Uterus (tissue), 4 donors: ENCODE measurements around the gene MICAL3. TPM values are rescaled to one million over a fixed set of nuclear protein-coding genes. Genes with fewer than 3 reads are reported as not detected.
A peak's percentile ranks its signal among the peaks of the same experiment; 100 is the strongest.
"Not testable (repeated sequence)": the region's sequence is repeated elsewhere in the genome, so short reads cannot be mapped to it uniquely, and the experiment has no call there.

Source experiments
- DNase-seq, 2 donors: peaks; one replicate each; pipeline ENCODE4 v3.0.0-alpha.2; 2019 to 2020
- H3K27ac ChIP-seq, 2 donors: fragments of 200-600 bp; sonication (generic); 1 replicate in 1 of 2; 2 replicates in 1 of 2; pipeline ENCODE4 v1.5.1; 2016 to 2018
- H3K27me3 ChIP-seq, 2 donors: fragments of 200-600 bp; sonication (generic); one replicate each; pipeline ENCODE4 v1.5.1; 2018 to 2019; ENCODE audit warnings: control low read depth in 1 of 2
- H3K36me3 ChIP-seq, 2 donors: fragments of 200-600 bp; sonication (generic); one replicate each; pipeline ENCODE4 v1.5.1; 2019; ENCODE audit warnings: control low read depth in 1 of 2
- H3K4me1 ChIP-seq, 2 donors: fragments of 200-600 bp; sonication (generic); one replicate each; pipeline ENCODE4 v1.5.1; 2018 to 2019; ENCODE audit warnings: control low read depth in 1 of 2
- H3K4me3 ChIP-seq, 2 donors: fragments of 200-600 bp; sonication (generic); 1 replicate in 1 of 2; 2 replicates in 1 of 2; pipeline ENCODE4 v1.5.1; 2018 to 2019; ENCODE audit warnings: mild to moderate bottlenecking in 1 of 2
- H3K9me3 ChIP-seq, 2 donors: fragments of 200-600 bp; sonication (generic); one replicate each; pipeline ENCODE4 v1.5.1; 2019; ENCODE audit warnings: control low read depth in 1 of 2
- POLR2A ChIP-seq, 2 donors: fragments of 450-650 bp; IDR thresholded peaks; one replicate each; pipeline ENCODE4 v1.6.1; 2016; ENCODE audit warnings: antibody characterized with exemption in 2 of 2, mild to moderate bottlenecking in 1 of 2, moderate library complexity in 1 of 2
- intact Hi-C: fragments of 100-400 bp; cut with DNase I; formaldehyde crosslinking; loops from one replicate; pipeline ENCODE4 v1.15.1; 2023; ENCODE audit warnings: low total_unique reads
- total RNA-seq, 4 donors: library from RNA; depleted of rRNA in 3 of 4; stranded (reverse); fragments of >200 nt in 3 of 4; gene quantifications; one replicate each; pipeline versions ENCODE4 v1.1.0 to v1.2.4, GENCODE V29; 2014 to 2023
- TF ChIP-seq, protein P1 (sequence below), 4 experiments: fragments of 200-600 bp in 2 of 4; fragments of 450-650 bp in 2 of 4; sonication (generic) in 2 of 4; IDR thresholded peaks; one replicate each; pipeline ENCODE4 v1.5.1; 2016 to 2019; ENCODE audit warnings: antibody characterized with exemption in 4 of 4, mild to moderate bottlenecking in 2 of 4, moderate library complexity in 1 of 4
- donor health status: DM: yes; HTN: yes; CAD: no.

Gene MICAL3
- total RNA-seq, 4 donors from 2014 or later = 13.5 to 167 (median 47.2) TPM

- H3K4me3 ChIP-seq = no peak overlapping the region
- peaks cover 2 to 6% of the 10 kb centered on the region in 2 donors for H3K4me1 ChIP-seq
- H3K27ac ChIP-seq = peak overlapping the region; percentile 95 to 99
- H3K27me3 ChIP-seq = no peaks in the 10 kb centered on the region
- H3K9me3 ChIP-seq = no peaks in the 10 kb centered on the region
- intact Hi-C loops = no loop called here
- TF ChIP-seq, protein P1, sequence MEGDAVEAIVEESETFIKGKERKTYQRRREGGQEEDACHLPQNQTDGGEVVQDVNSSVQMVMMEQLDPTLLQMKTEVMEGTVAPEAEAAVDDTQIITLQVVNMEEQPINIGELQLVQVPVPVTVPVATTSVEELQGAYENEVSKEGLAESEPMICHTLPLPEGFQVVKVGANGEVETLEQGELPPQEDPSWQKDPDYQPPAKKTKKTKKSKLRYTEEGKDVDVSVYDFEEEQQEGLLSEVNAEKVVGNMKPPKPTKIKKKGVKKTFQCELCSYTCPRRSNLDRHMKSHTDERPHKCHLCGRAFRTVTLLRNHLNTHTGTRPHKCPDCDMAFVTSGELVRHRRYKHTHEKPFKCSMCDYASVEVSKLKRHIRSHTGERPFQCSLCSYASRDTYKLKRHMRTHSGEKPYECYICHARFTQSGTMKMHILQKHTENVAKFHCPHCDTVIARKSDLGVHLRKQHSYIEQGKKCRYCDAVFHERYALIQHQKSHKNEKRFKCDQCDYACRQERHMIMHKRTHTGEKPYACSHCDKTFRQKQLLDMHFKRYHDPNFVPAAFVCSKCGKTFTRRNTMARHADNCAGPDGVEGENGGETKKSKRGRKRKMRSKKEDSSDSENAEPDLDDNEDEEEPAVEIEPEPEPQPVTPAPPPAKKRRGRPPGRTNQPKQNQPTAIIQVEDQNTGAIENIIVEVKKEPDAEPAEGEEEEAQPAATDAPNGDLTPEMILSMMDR (IDR thresholded peaks at IDR 0.05) = no peak
- TF ChIP-seq POLR2A (IDR thresholded peaks at IDR 0.05) = no peak
- DNase-seq = no peak
- H3K36me3 ChIP-seq = no peaks in the 10 kb centered on the region
Measured at GRCh38 chr22:18067548-18068341, 43.4 kb upstream of the MICAL3 start.

DNA sequence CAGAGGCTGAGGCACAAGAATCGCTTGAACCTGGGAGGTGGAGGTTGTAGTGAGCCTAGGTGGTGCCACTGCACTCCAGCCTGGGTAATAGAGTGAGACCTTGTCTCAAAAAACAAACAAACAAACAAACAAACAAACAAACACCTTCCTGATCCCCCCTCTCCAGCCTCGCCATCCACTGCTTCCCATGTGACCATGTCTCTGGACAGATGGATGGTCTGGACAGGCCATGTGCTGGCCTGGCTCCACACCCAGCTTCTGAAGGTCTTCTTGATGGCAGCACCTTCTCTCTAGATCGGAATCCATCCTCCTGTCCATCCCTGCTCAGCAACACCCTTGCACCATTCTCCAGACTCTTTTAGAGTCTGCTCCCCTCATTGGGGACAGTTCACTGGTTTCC lies 42.8 kb upstream of the MICAL3 start:
- Histone ChIP-seq H3K9me3 (no peaks in the 10 kb centered on the region), H3K27me3 (no peaks in the 10 kb centered on the region), H3K4me1 (peaks cover 4 to 6% of the 10 kb centered on the region in 2 donors), H3K4me3 (no peak overlapping the region), H3K27ac (peak overlapping the region; percentile 95 to 99), H3K36me3 (no peaks in the 10 kb centered on the region)
- DNase-seq = no peak
- intact Hi-C loops = no loop called here
- no peak for TF ChIP-seq POLR2A (IDR thresholded peaks at IDR 0.05)
- TF ChIP-seq, protein P1 (IDR thresholded peaks at IDR 0.05) = no peak

GRCh38 chr22:18066181-18066859 lies 42.0 kb upstream of the MICAL3 start:
- Histone ChIP-seq H3K36me3 (no peaks in the 10 kb centered on the region), H3K9me3 (no peaks in the 10 kb centered on the region), H3K27ac (peak overlapping the region; percentile 95 to 99), H3K4me3 (no peak overlapping the region), H3K4me1 (peaks cover 4 to 6% of the 10 kb centered on the region in 2 donors), H3K27me3 (no peaks in the 10 kb centered on the region)
- TF ChIP-seq POLR2A (IDR thresholded peaks at IDR 0.05) = no peak
- intact Hi-C loops = no loop called here
- DNase-seq = no peak

DNA sequence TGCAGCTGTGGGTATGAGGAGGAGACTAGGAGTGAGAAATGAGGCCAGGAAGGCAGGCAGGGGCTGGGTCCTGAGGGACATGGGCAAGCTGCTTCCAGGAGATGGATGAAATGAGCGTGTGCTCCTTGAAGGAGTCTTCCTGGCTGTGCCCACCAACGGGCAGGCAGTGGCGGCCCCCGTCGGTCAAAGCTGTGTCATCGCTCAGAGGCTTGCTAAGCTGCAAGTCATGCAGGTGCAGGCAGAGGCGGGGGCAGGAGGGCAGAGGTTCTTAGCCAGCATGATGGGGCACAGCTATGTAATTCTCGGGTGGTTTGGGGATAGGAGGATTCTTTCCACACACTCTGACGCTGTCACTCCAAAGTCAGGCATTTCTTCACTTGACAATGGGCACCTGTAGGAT lies 40.9 kb upstream of the MICAL3 start:
- intact Hi-C loops = no loop called here
- H3K4me1 ChIP-seq = peaks cover 4 to 6% of the 10 kb centered on the region in 2 donors

DNA sequence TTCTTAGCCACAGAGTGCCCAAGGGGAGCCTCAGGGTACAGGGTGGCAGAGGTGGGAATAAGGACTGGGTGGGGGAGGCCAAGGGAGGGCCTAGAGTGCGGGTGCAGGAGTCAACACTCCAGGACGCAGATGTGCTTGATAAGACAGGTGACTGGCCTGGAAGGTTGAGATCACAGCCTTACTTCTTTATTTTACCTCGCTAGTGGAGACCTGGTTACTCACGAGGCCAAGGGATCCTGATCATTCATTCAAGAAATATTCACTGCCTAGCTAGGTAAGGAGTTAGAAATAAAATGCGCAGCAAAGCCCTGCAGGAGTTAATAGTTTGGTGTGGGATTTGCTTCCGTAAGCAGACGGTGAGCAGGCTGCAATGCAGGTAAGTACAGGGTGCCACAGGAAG lies 40.3 kb upstream of the MICAL3 start:
- Histone ChIP-seq H3K4me3 (no peak overlapping the region), H3K4me1 (peaks cover 4 to 6% of the 10 kb centered on the region in 2 donors), H3K9me3 (no peaks in the 10 kb centered on the region), H3K36me3 (no peaks in the 10 kb centered on the region), H3K27ac (peak overlapping the region; percentile 78 to 99), H3K27me3 (no peaks in the 10 kb centered on the region)
- intact Hi-C loops = no loop called here
- no peak for TF ChIP-seq POLR2A (IDR thresholded peaks at IDR 0.05)
- TF ChIP-seq, protein P1 (IDR thresholded peaks at IDR 0.05) = no peak
- DNase-seq = no peak

More for the DNA sequence above, 40.9 kb upstream of the MICAL3 start:
- Histone ChIP-seq H3K27me3 (no peaks in the 10 kb centered on the region), H3K36me3 (no peaks in the 10 kb centered on the region), H3K4me3 (no peak overlapping the region), H3K9me3 (no peaks in the 10 kb centered on the region), H3K27ac (peak overlapping the region in 1 of 2 donors; percentile 99)
- no peak for TF ChIP-seq POLR2A (IDR thresholded peaks at IDR 0.05)
- TF ChIP-seq, protein P1 (IDR thresholded peaks at IDR 0.05) = no peak
- DNase-seq = no peak

GRCh38 chr22:18063715-18064114 lies 39.4 kb upstream of the MICAL3 start:
- DNase-seq, intact Hi-C loops, H3K36me3 ChIP-seq, H3K9me3 ChIP-seq, H3K27me3 ChIP-seq, H3K4me1 ChIP-seq, H3K4me3 ChIP-seq: not testable (repeated sequence)
- peak overlapping the region; percentile 78 to 99 for H3K27ac ChIP-seq
